GM21786 (cell line): ENCODE measurements around the gene SCTR.

Experiments used
- ATAC-seq: cut with Tn5 transposase; IDR thresholded peaks from one replicate; pipeline ENCODE4 v1.9.1; 2021; ENCODE audit not compliant: unreplicated experiment

Gene SCTR

GRCh38 chr2:119449521-119449920 lies 74.8 kb downstream of the SCTR start:
- no peak for ATAC-seq

- ATAC-seq = no peak
Observed at GRCh38 chr2:119448427-119449141, 75.7 kb downstream of the SCTR start.

- no peak for ATAC-seq
Observed at GRCh38 chr2:119446037-119446436, 78.2 kb downstream of the SCTR start.

GRCh38 chr2:119442850-119443249 lies 81.4 kb downstream of the SCTR start:
- ATAC-seq = no peak

GRCh38 chr2:119442226-119442619 lies 82.1 kb downstream of the SCTR start:
- no peak for ATAC-seq

- no peak for ATAC-seq
Observed at GRCh38 chr2:119441376-119442225, 82.7 kb downstream of the SCTR start.

- no peak for ATAC-seq
Observed at GRCh38 chr2:119440873-119441272, 83.4 kb downstream of the SCTR start.

- ATAC-seq = no peak
Observed at GRCh38 chr2:119440501-119440870, 83.8 kb downstream of the SCTR start.

GRCh38 chr2:119439574-119440500 lies 84.4 kb downstream of the SCTR start:
- no peak for ATAC-seq

GRCh38 chr2:119438726-119439284 lies 85.5 kb downstream of the SCTR start:
- ATAC-seq = no peak

- no peak for ATAC-seq
Observed at GRCh38 chr2:119438128-119438656, 86.1 kb downstream of the SCTR start.

GRCh38 chr2:119436993-119437772 lies 87.1 kb downstream of the SCTR start:
- no peak for ATAC-seq

GRCh38 chr2:119435953-119436297 lies 88.4 kb downstream of the SCTR start:
- no peak for ATAC-seq

GRCh38 chr2:119435081-119435952 lies 89.0 kb downstream of the SCTR start:
- no peak for ATAC-seq

GRCh38 chr2:119434664-119435063 lies 89.6 kb downstream of the SCTR start:
- ATAC-seq = no peak

- no peak for ATAC-seq
Observed at GRCh38 chr2:119433636-119434327, 90.5 kb downstream of the SCTR start.

GRCh38 chr2:119432851-119433522 lies 91.3 kb downstream of the SCTR start:
- no peak for ATAC-seq
